Activated naive CD4-positive, alpha-beta T cell treated with anti-CD3 and anti-CD28 coated beads, Interleukin-2, amount 50 U/mL, for 16 hours (primary cell): ENCODE data around the gene CMSS1.
"Not testable (repeated sequence)": the region's sequence is repeated elsewhere in the genome, so short reads cannot be mapped to it uniquely, and the experiment has no call there.

Experiments used
- DNase-seq: peaks from one replicate; pipeline ENCODE4 v3.0.0-alpha.2; 2020

CMSS1 gene

GRCh38 chr3:100209169-100209568 is 391.5 kb downstream of the CMSS1 start:
- no peak for DNase-seq

- DNase-seq: no peak
Observed at GRCh38 chr3:100209948-100210771, 392.5 kb downstream of the CMSS1 start.

- no peak for DNase-seq
Observed at GRCh38 chr3:100210772-100211135, 393.1 kb downstream of the CMSS1 start.

DNA sequence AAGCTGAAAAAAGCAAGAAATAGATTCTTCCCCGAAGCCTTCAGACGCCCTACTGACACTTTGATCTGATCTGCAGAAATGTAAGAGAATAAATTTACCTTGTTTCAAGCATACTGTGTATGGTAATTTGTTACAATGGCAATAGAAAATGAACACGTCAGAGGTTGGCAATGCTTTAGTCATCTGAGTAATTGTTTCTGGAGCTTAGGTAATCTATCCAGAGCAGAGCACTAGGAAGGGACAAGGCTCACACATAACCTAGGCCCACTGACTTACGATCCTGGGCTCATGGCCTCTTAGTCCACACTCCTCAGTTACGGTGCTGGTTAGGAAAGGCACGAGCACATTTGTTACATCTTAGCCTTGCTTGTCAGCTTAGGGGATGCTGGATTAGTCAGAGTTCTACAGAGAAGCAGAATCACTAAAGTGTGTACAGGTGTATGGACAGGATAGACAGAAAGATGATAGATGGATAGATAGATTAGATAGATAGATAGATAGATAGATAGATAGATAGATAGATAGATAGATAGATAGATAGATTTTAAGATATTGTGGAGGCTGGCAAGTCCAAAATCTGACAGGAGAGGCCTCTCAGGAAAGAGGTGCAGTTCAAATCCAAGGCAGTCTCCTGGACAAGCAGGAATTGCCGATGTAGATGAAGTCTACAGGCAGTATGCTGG is 396.4 kb downstream of the CMSS1 start:
- no peak for DNase-seq

- no peak for DNase-seq
Observed at GRCh38 chr3:100214574-100214964, 396.9 kb downstream of the CMSS1 start.

- no peak for DNase-seq
Observed at GRCh38 chr3:100216713-100217112, 399.1 kb downstream of the CMSS1 start.

DNA sequence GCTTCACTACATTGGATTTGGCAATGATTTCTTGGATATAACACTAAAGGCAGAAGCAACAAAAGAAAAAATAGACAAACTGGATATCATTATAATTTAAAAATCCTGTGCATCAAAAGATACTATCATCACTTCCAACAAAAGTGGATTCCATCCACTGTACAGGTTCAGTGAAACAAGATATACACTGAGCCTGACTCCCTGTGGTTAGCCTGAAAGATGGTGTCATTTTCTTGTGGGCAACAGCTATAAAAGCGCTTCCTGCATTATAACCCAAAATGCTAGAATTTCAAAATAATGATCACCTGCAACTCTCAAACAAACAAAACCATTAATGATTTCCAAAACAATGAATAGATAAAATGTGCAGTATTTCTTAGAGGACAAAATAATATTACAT is 403.5 kb downstream of the CMSS1 start:
- DNase-seq: no peak

GRCh38 chr3:100225193-100225592 is 407.5 kb downstream of the CMSS1 start:
- no peak for DNase-seq

- no peak for DNase-seq
Observed at GRCh38 chr3:100225883-100226282, 408.2 kb downstream of the CMSS1 start.

DNA sequence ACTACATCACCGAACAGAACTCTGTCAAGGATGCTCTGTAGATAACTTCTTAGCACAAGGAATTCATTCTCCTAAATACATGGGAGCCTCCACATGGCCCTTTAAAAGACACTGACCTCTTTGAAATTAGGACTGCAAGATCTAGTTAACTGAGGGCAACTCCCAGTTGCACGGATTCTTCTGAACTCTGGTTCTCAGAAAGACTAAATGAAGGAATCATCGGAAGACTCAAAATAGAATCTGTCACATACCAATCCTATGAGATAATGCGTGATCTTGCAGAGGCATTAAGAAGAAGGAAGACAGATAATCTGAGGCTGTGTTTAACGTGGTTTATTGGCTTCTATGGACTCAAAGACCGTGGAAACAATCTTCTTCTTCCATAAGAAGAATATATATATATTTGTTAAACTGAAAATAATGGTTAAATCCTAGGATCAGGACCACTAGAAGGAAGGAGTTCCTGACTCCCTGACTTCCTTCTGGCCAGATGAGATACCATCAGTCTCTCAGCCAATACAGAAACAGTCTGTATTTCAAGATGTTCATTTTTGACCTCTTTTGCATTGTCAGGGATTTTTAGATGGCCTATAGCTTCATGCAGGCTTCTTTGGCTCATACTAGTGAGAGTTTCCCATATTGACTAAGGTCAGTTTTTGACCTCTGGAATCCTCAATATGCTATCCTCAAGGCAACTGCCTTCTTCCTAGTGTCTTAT is 409.2 kb downstream of the CMSS1 start:
- no peak for DNase-seq

DNA sequence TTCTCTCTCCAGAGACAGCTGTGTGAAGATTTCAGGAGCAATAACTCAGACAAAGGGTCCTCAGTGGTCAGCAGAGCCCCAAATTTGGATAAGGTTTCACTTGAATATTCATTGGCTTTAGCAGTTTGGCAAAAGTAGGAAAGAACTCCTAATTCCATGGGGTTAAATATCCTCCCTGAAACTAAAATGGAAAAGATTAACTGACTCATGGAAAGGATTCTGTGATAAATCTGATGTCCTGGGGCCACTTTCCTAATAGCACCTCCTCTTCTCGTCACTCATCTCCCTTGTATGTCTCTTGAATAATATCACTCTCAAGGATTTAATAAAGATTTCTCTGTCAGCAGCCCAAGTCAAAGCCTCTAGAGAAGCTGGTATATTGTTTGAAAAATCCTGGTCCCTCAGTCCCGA is 409.9 kb downstream of the CMSS1 start:
- DNase-seq: no peak

DNA sequence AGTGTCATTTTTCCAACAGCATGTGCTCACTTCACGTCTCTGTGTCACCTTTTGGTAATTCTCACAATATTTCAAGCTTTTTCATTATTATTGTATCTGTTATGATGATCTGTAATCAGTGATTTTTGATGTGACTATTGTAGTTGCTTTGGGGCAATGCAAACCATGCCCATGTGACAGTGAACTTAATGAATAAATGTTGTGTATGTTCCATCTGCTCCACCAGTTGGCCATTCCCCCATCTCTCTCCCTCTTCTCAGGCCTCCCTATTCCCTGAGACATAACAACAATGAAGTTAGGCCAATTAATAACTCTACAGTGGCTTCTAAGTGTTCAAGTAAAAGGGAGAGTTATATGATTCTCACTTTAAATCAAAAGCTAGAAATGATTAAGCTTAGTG is 410.6 kb downstream of the CMSS1 start:
- no peak for DNase-seq

GRCh38 chr3:100229188-100229587 is 411.5 kb downstream of the CMSS1 start:
- DNase-seq: not testable (repeated sequence)

DNA sequence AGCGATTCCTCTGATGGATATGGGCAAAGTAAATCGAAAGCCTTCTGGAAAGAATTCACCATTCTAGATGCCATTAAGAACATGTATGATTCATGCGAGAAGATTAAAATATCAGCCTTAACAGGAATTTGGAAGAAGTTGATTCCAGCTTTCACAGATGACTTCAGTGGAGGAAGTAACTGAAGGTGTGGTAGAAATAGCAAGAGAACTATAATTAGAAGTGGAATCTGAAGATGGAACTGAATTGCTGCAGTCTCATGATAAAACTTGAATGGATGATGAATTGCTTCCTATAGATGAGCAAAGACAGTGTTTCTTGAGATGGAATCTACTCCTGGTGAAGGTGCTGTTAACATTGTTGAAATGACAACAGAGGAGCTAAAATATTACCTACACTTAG is 413.0 kb downstream of the CMSS1 start:
- DNase-seq: no peak
